Measurements from ENCODE around the gene IGFLR1.
"Not testable (repeated sequence)": the region's sequence is repeated elsewhere in the genome, so short reads cannot be mapped to it uniquely, and the experiment has no call there.

The IGFLR1 gene

GRCh38 chr19:35692010-35692409, 50.2 kb downstream of the IGFLR1 start:
- H3K36me3 Mint-ChIP-seq (ENCODE audit: low read depth) = no peaks in the 10 kb centered on the region
- H3K4me3 Mint-ChIP-seq = no peak overlapping the region
- H3K27ac Mint-ChIP-seq = no peak overlapping the region
- intact Hi-C loops (cut with micrococcal nuclease) = loop anchor here (5.0 kb wide), 1 partner anchor 240 kb away; no protein-coding TSS in a partner anchor
- no peaks in the 10 kb centered on the region for H3K9me3 Mint-ChIP-seq
- H3K4me1 Mint-ChIP-seq (ENCODE audit: low read depth) = peaks cover 4% of the 10 kb centered on the region
- peaks cover 4% of the 10 kb centered on the region for H3K27me3 Mint-ChIP-seq

GRCh38 chr19:35691106-35691505, 51.1 kb downstream of the IGFLR1 start:
- not testable (repeated sequence) for H3K36me3 Mint-ChIP-seq (ENCODE audit: low read depth); H3K27ac Mint-ChIP-seq; H3K27me3 Mint-ChIP-seq; H3K4me3 Mint-ChIP-seq; H3K9me3 Mint-ChIP-seq; H3K4me1 Mint-ChIP-seq (ENCODE audit: low read depth)
- intact Hi-C loops (cut with micrococcal nuclease) = loop anchor here (5.0 kb wide), 1 partner anchor 241 kb away; no protein-coding TSS in a partner anchor

- no peak overlapping the region for H3K27ac Mint-ChIP-seq
- peaks cover 4% of the 10 kb centered on the region for H3K4me1 Mint-ChIP-seq (ENCODE audit: low read depth)
- no peaks in the 10 kb centered on the region for H3K9me3 Mint-ChIP-seq
- H3K36me3 Mint-ChIP-seq (ENCODE audit: low read depth) = no peaks in the 10 kb centered on the region
- intact Hi-C loops (cut with micrococcal nuclease) = loop anchor here (5.0 kb wide), 1 partner anchor 242 kb away; no protein-coding TSS in a partner anchor
- H3K27me3 Mint-ChIP-seq = peaks cover 3% of the 10 kb centered on the region
- H3K4me3 Mint-ChIP-seq = no peak overlapping the region
Observed at GRCh38 chr19:35689836-35690235, 52.4 kb downstream of the IGFLR1 start.
